ENCODE data around the gene CCSAP.

The CCSAP gene

GRCh38 chr1:229326601-229327000, 16.2 kb downstream of the CCSAP start:
- no peak overlapping the region for H3K4me3 ChIP-seq (ENCODE audit: low read depth, low read length)
- DNase-seq (ENCODE audit: low read depth) = no peak
- TF ChIP-seq CTCF (IDR thresholded peaks at IDR 0.05; ENCODE audit: low read depth, low read length, missing control alignments) = no peak

- DNase-seq (ENCODE audit: low read depth) = no peak
- TF ChIP-seq CTCF (IDR thresholded peaks at IDR 0.05; ENCODE audit: low read depth, low read length, missing control alignments) = no peak
- H3K4me3 ChIP-seq (ENCODE audit: low read depth, low read length) = no peak overlapping the region
These were observed 16.9 kb downstream of the CCSAP start for GRCh38 chr1:229325853-229326487.

GRCh38 chr1:229325401-229325800, 17.4 kb downstream of the CCSAP start:
- no peak for DNase-seq (ENCODE audit: low read depth)
- H3K4me3 ChIP-seq (ENCODE audit: low read depth, low read length) = no peak overlapping the region
- TF ChIP-seq CTCF (IDR thresholded peaks at IDR 0.05; ENCODE audit: low read depth, low read length, missing control alignments) = no peak

- DNase-seq (ENCODE audit: low read depth) = no peak
- H3K4me3 ChIP-seq (ENCODE audit: low read depth, low read length) = no peak overlapping the region
- TF ChIP-seq CTCF (IDR thresholded peaks at IDR 0.05; ENCODE audit: low read depth, low read length, missing control alignments) = no peak
These were observed 18.8 kb downstream of the CCSAP start for GRCh38 chr1:229323885-229324553.

- no peak for TF ChIP-seq CTCF (IDR thresholded peaks at IDR 0.05; ENCODE audit: low read depth, low read length, missing control alignments)
- DNase-seq (ENCODE audit: low read depth) = no peak
- H3K4me3 ChIP-seq (ENCODE audit: low read depth, low read length) = no peak overlapping the region
These were observed 19.6 kb downstream of the CCSAP start for GRCh38 chr1:229323201-229323600.

GRCh38 chr1:229319487-229319886, 23.4 kb downstream of the CCSAP start:
- no peak overlapping the region for H3K4me3 ChIP-seq (ENCODE audit: low read depth, low read length)
- no peak for DNase-seq (ENCODE audit: low read depth)
- no peak for TF ChIP-seq CTCF (IDR thresholded peaks at IDR 0.05; ENCODE audit: low read depth, low read length, missing control alignments)

- TF ChIP-seq CTCF (IDR thresholded peaks at IDR 0.05; ENCODE audit: low read depth, low read length, missing control alignments) = no peak
- no peak for DNase-seq (ENCODE audit: low read depth)
- H3K4me3 ChIP-seq (ENCODE audit: low read depth, low read length) = no peak overlapping the region
These were observed 24.8 kb downstream of the CCSAP start for GRCh38 chr1:229318056-229318455.
